HUDEP-2 (cell line): ENCODE data around the gene GOLPH3.
"Not testable (repeated sequence)": the region's sequence is repeated elsewhere in the genome, so short reads cannot be mapped to it uniquely, and the experiment has no call there.

Experiments used
- DNase-seq, 76 experiments: peaks; one replicate each; lab custom pipeline; 2025; ENCODE audit not compliant: unreplicated experiment in 76 of 76; lab: John Stamatoyannopoulos, UW

GOLPH3 gene

GRCh38 chr5:32143617-32144377, 30.3 kb downstream of the GOLPH3 start:
- DNase-seq, result no peak

- no peak for DNase-seq
Measured at GRCh38 chr5:32138839-32139493, 35.2 kb downstream of the GOLPH3 start.

- no peak for DNase-seq
Measured at GRCh38 chr5:32136342-32136741, 37.8 kb downstream of the GOLPH3 start.

GRCh38 chr5:32135086-32135485, 39.0 kb downstream of the GOLPH3 start:
- DNase-seq, result no peak

- no peak for DNase-seq
Measured at GRCh38 chr5:32132757-32133156, 41.4 kb downstream of the GOLPH3 start.

- no peak for DNase-seq
Measured at GRCh38 chr5:32131604-32132003, 42.5 kb downstream of the GOLPH3 start.

GRCh38 chr5:32130865-32131264, 43.3 kb downstream of the GOLPH3 start:
- no peak for DNase-seq

GRCh38 chr5:32129074-32129598, 45.0 kb downstream of the GOLPH3 start:
- no peak for DNase-seq

GRCh38 chr5:32127711-32128110, 46.4 kb downstream of the GOLPH3 start:
- DNase-seq, result no peak

GRCh38 chr5:32126691-32127090, 47.4 kb downstream of the GOLPH3 start:
- DNase-seq, result no peak

GRCh38 chr5:32123889-32124676, 50.0 kb downstream of the GOLPH3 start:
- no peak for DNase-seq

- DNase-seq, result no peak
Measured at GRCh38 chr5:32123058-32123805, 50.9 kb downstream of the GOLPH3 start.

GRCh38 chr5:32118922-32119321, 55.2 kb downstream of the GOLPH3 start:
- DNase-seq, result not testable (repeated sequence)

- no peak for DNase-seq
Measured at GRCh38 chr5:32116574-32117313, 57.4 kb downstream of the GOLPH3 start.

- DNase-seq, result no peak
Measured at GRCh38 chr5:32115985-32116384, 58.1 kb downstream of the GOLPH3 start.

- DNase-seq, result no peak
Measured at GRCh38 chr5:32110111-32110696, 63.9 kb downstream of the GOLPH3 start.

GRCh38 chr5:32109236-32109635, 64.9 kb downstream of the GOLPH3 start:
- no peak for DNase-seq

GRCh38 chr5:32108167-32108566, 66.0 kb downstream of the GOLPH3 start:
- DNase-seq, result no peak

GRCh38 chr5:32107291-32107690, 66.8 kb downstream of the GOLPH3 start:
- DNase-seq, result no peak

- DNase-seq, result no peak
Measured at GRCh38 chr5:32103521-32103920, 70.6 kb downstream of the GOLPH3 start.
